Measurements from ENCODE around the gene UCMA. TPM values are rescaled to one million over a fixed set of nuclear protein-coding genes. Genes with fewer than 3 reads are reported as not detected.

The UCMA gene
- total RNA-seq, 1 experiment from 2014 or later: not detected

- intact Hi-C loops (cut with micrococcal nuclease): no loop called here
- ChIA-PET POLR2A (no interaction called here), CTCF (interaction anchor here (1.3 kb wide), 1 partner anchor 24 kb away, joined by 3 read pairs; no protein-coding TSS in a partner anchor)
- TF ChIP-seq CTCF (IDR thresholded peaks at IDR 0.05; ENCODE audit: unreplicated experiment): no peak
- no peaks in the 10 kb centered on the region for H3K9me3 Mint-ChIP-seq (ENCODE audit: unreplicated experiment)
- H3K27ac Mint-ChIP-seq (ENCODE audit: low read depth, unreplicated experiment): no peak overlapping the region
- no TSS peak for BruUV-seq (replicated peaks)
- peaks cover 3% of the 10 kb centered on the region for H3K36me3 Mint-ChIP-seq (ENCODE audit: insufficient read depth, unreplicated experiment)
- H3K4me1 Mint-ChIP-seq (ENCODE audit: insufficient read depth, unreplicated experiment): no peaks in the 10 kb centered on the region
- no peak for DNase-seq (ENCODE audit: unreplicated experiment)
- no peak overlapping the region for H3K4me3 Mint-ChIP-seq (ENCODE audit: unreplicated experiment)
- no peaks in the 10 kb centered on the region for H3K27me3 Mint-ChIP-seq (ENCODE audit: insufficient read depth, unreplicated experiment)
These were observed 816 bp downstream of the UCMA start for GRCh38 chr10:13233358-13233757.

GRCh38 chr10:13231808-13232207 is 2.4 kb downstream of the UCMA start:
- DNase-seq (ENCODE audit: unreplicated experiment): no peak
- TF ChIP-seq CTCF (IDR thresholded peaks at IDR 0.05; ENCODE audit: unreplicated experiment): no peak
- intact Hi-C loops (cut with micrococcal nuclease): no loop called here
- no peaks in the 10 kb centered on the region for H3K4me1 Mint-ChIP-seq (ENCODE audit: insufficient read depth, unreplicated experiment)
- no TSS peak for BruUV-seq (replicated peaks)
- no peak overlapping the region for H3K27ac Mint-ChIP-seq (ENCODE audit: low read depth, unreplicated experiment)
- H3K27me3 Mint-ChIP-seq (ENCODE audit: insufficient read depth, unreplicated experiment): no peaks in the 10 kb centered on the region
- H3K4me3 Mint-ChIP-seq (ENCODE audit: unreplicated experiment): no peak overlapping the region
- ChIA-PET POLR2A (no interaction called here), CTCF (no interaction called here)
- no peaks in the 10 kb centered on the region for H3K36me3 Mint-ChIP-seq (ENCODE audit: insufficient read depth, unreplicated experiment)
- no peaks in the 10 kb centered on the region for H3K9me3 Mint-ChIP-seq (ENCODE audit: unreplicated experiment)

DNA sequence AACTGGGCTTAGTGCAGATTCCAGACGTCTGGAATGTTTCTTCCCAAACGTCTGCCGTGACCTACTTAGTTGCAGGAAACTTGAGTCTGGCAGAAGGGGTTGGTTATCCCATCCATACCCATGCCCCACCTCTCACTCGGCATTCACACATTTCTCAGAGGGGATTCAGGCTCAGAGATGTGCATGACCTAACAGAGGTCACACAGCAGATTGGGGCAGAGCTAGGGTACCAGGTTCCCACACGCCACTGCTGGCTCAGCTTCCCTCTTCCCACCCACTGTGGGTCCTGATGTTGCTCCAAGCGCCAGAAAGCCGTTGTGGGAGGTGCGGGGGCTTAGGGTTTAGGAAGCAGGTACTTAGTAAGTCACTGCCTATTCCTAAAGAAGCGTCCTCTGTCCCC is 3.0 kb downstream of the UCMA start:
- BruUV-seq (replicated peaks): no TSS peak
- intact Hi-C loops (cut with micrococcal nuclease): no loop called here
- Mint-ChIP-seq H3K27me3 (ENCODE audit: insufficient read depth, unreplicated experiment) (no peaks in the 10 kb centered on the region), H3K4me3 (ENCODE audit: unreplicated experiment) (no peak overlapping the region), H3K4me1 (ENCODE audit: insufficient read depth, unreplicated experiment) (no peaks in the 10 kb centered on the region), H3K9me3 (ENCODE audit: unreplicated experiment) (no peaks in the 10 kb centered on the region), H3K36me3 (ENCODE audit: insufficient read depth, unreplicated experiment) (no peaks in the 10 kb centered on the region), H3K27ac (ENCODE audit: low read depth, unreplicated experiment) (no peak overlapping the region)
- ChIA-PET POLR2A (no interaction called here), CTCF (no interaction called here)
- DNase-seq (ENCODE audit: unreplicated experiment): no peak
- no peak for TF ChIP-seq CTCF (IDR thresholded peaks at IDR 0.05; ENCODE audit: unreplicated experiment)

GRCh38 chr10:13227031-13227430 is 7.1 kb downstream of the UCMA start:
- Mint-ChIP-seq H3K27me3 (ENCODE audit: insufficient read depth, unreplicated experiment) (no peaks in the 10 kb centered on the region), H3K4me1 (ENCODE audit: insufficient read depth, unreplicated experiment) (no peaks in the 10 kb centered on the region), H3K36me3 (ENCODE audit: insufficient read depth, unreplicated experiment) (no peaks in the 10 kb centered on the region), H3K27ac (ENCODE audit: low read depth, unreplicated experiment) (no peak overlapping the region), H3K4me3 (ENCODE audit: unreplicated experiment) (no peak overlapping the region), H3K9me3 (ENCODE audit: unreplicated experiment) (no peaks in the 10 kb centered on the region)
- POLR2A ChIA-PET: no interaction called here
- intact Hi-C loops (cut with micrococcal nuclease): no loop called here
- DNase-seq (ENCODE audit: unreplicated experiment): no peak
- no TSS peak for BruUV-seq (replicated peaks)
- no peak for TF ChIP-seq CTCF (IDR thresholded peaks at IDR 0.05; ENCODE audit: unreplicated experiment)
- CTCF ChIA-PET: interaction anchor here (0.7 to 2.2 kb wide), 2 partner anchors 76 to 126 kb away, joined by 3 to 9 read pairs; no protein-coding TSS in a partner anchor

All from MCF 10A (cell line).